ENCODE data around the gene TTC27. TPM values are rescaled to one million over a fixed set of nuclear protein-coding genes. Genes with fewer than 3 reads are reported as not detected.
"Not testable (repeated sequence)": the region's sequence is repeated elsewhere in the genome, so short reads cannot be mapped to it uniquely, and the experiment has no call there.

The TTC27 gene
- total RNA-seq, 1 donor from 2014 or later, result 24.1 TPM

DNA sequence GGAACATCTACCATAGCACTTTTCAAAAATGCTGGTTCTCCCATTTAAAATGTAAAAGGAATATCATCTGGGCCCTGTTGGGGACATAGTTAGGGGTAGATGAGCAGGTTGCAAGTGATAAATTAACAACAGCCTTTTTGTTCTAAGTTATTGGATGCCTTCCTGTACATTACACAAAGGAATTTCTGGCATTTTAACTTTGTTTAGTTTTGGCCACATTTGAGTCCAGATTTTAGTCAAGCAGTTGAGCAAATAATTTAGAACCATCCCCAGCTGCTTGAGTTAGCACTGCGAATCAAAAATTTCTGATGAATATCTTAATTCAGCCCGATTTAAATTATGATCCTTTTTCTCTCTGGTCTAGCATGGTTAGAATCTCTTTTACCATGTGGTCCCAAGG lies 124.4 kb downstream of the TTC27 start:
- TF ChIP-seq, protein P1, sequence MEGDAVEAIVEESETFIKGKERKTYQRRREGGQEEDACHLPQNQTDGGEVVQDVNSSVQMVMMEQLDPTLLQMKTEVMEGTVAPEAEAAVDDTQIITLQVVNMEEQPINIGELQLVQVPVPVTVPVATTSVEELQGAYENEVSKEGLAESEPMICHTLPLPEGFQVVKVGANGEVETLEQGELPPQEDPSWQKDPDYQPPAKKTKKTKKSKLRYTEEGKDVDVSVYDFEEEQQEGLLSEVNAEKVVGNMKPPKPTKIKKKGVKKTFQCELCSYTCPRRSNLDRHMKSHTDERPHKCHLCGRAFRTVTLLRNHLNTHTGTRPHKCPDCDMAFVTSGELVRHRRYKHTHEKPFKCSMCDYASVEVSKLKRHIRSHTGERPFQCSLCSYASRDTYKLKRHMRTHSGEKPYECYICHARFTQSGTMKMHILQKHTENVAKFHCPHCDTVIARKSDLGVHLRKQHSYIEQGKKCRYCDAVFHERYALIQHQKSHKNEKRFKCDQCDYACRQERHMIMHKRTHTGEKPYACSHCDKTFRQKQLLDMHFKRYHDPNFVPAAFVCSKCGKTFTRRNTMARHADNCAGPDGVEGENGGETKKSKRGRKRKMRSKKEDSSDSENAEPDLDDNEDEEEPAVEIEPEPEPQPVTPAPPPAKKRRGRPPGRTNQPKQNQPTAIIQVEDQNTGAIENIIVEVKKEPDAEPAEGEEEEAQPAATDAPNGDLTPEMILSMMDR (IDR thresholded peaks at IDR 0.05; ENCODE audit: insufficient read depth, low read length, poor library complexity, severe bottlenecking), result no peak
- Histone ChIP-seq H3K27me3 (ENCODE audit: control insufficient read depth, insufficient read depth, low read length) (no peaks in the 10 kb centered on the region), H3K4me3 (ENCODE audit: low read depth, low read length) (no peak overlapping the region), H3K36me3 (ENCODE audit: control insufficient read depth, insufficient read depth, low read length) (no peaks in the 10 kb centered on the region)
- no peak for DNase-seq (ENCODE audit: low read depth)

DNA sequence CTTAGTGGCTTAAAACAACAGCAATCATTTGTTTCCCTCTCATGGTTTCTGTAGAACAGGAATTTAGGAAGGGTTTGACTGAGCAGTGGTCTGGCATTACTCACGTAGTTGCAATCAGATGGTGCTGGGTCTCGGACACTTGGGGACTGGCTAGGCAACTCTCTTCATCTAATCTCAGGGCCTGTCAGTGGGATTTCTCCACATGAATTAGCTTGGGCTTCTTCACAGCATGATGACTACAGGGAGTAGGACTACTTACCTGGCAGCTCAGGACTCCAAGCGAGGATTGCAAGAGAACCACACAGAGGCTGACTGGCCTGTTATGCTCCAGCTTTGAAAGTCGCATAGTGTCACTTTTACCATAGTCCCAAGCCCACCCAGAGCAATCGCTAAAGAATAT lies 125.1 kb downstream of the TTC27 start:
- Histone ChIP-seq H3K4me3 (ENCODE audit: low read depth, low read length) (no peak overlapping the region), H3K27me3 (ENCODE audit: control insufficient read depth, insufficient read depth, low read length) (no peaks in the 10 kb centered on the region), H3K36me3 (ENCODE audit: control insufficient read depth, insufficient read depth, low read length) (no peaks in the 10 kb centered on the region)
- DNase-seq (ENCODE audit: low read depth), result no peak
- TF ChIP-seq, protein P1 (IDR thresholded peaks at IDR 0.05; ENCODE audit: insufficient read depth, low read length, poor library complexity, severe bottlenecking), result no peak

DNA sequence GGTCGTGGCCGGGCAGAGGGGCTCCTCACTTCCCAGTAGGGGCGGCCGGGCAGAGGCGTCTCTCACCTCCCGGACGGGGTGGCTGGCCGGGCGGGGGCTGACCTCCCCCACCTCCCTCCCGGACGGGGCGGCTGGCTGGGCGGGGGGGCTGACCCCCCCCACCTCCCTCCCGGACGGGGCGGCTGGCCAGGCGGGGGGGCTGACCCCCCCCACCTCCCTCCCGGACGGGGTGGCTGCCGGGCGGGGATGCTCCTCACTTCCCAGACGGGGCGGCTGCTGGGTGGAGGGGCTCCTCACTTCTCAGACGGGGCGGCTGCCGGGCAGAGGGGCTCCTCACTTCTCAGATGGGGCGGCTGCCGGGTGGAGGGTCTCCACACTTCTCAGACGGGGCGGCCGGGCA lies 126.8 kb downstream of the TTC27 start:
- H3K36me3 ChIP-seq (ENCODE audit: control insufficient read depth, insufficient read depth, low read length); H3K4me3 ChIP-seq (ENCODE audit: low read depth, low read length); DNase-seq (ENCODE audit: low read depth); H3K27me3 ChIP-seq (ENCODE audit: control insufficient read depth, insufficient read depth, low read length): not testable (repeated sequence)

DNA sequence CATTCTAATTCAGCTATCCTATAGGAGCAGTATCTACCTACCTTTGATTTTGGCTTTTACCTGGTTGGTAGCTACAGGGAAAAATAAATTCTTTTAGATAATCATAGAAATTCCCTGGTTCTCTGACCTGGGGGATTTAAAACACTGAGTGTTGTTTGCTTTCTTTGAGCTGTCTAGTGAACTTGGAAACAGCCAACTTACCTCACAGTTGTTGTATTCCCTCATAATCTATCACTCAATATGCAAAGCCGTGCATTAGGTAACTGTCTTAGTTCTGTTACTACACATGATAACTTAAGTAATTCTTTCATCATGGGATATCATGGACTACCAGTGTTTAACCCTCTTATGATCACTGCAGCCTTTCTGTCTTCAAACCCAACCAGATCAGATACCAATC lies 127.8 kb downstream of the TTC27 start:
- TF ChIP-seq, protein P1 (IDR thresholded peaks at IDR 0.05; ENCODE audit: insufficient read depth, low read length, poor library complexity, severe bottlenecking), result no peak
- no peaks in the 10 kb centered on the region for H3K36me3 ChIP-seq (ENCODE audit: control insufficient read depth, insufficient read depth, low read length)
- H3K27me3 ChIP-seq (ENCODE audit: control insufficient read depth, insufficient read depth, low read length), result no peaks in the 10 kb centered on the region
- no peak overlapping the region for H3K4me3 ChIP-seq (ENCODE audit: low read depth, low read length)
- no peak for DNase-seq (ENCODE audit: low read depth)

DNA sequence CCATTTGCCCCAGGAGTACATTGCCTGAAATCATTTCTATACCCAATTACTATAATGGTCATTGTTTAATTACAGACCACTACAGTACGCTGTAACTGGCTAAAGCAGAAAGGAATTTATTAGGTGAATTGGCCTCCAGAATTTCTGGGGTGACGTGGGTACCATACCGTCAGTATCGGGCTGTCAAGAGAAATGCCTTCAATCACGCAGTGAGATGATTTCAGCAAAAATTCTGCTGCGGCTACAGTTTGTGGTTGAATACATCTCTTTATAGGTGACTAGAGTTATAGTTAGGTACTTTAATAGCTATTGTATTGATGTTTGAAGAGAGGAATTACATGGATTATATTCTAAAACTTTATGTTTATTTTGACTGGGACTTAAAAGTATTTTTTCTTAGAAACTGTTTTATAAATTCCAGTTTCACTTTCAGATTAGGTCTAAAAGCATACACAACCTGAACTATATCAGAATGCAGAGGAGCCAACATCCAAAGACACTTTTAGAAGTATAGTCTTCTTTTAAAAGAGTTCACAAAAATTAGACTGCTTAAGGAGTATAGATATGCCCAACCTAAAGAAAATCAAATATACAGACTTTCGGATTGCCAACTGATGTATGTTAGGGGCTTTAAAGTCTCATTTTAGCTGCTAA lies 128.4 kb downstream of the TTC27 start:
- Histone ChIP-seq H3K36me3 (ENCODE audit: control insufficient read depth, insufficient read depth, low read length) (no peaks in the 10 kb centered on the region), H3K4me3 (ENCODE audit: low read depth, low read length) (no peak overlapping the region), H3K27me3 (ENCODE audit: control insufficient read depth, insufficient read depth, low read length) (no peaks in the 10 kb centered on the region)
- DNase-seq (ENCODE audit: low read depth), result no peak
- TF ChIP-seq, protein P1 (IDR thresholded peaks at IDR 0.05; ENCODE audit: insufficient read depth, low read length, poor library complexity, severe bottlenecking), result no peak

DNA sequence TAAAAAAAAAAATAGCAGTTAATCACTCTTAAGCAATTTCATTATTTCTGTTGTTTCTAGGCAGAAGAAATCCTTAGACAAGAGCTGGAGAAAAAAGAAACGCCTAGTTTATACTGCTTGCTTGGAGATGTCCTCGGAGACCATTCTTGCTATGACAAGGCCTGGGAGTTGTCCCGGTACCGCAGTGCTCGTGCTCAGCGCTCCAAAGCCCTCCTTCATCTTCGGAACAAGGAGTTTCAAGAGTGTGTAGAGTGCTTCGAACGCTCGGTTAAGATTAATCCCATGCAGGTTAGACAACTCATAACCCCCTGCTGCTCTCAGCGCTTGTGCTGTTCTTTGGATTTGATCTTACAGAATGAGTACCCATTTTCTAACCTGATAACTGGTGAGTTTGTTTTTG lies 130.4 kb downstream of the TTC27 start:
- Histone ChIP-seq H3K36me3 (ENCODE audit: control insufficient read depth, insufficient read depth, low read length) (no peaks in the 10 kb centered on the region), H3K27me3 (ENCODE audit: control insufficient read depth, insufficient read depth, low read length) (no peaks in the 10 kb centered on the region), H3K4me3 (ENCODE audit: low read depth, low read length) (no peak overlapping the region)
- DNase-seq (ENCODE audit: low read depth), result no peak
- TF ChIP-seq, protein P1 (IDR thresholded peaks at IDR 0.05; ENCODE audit: insufficient read depth, low read length, poor library complexity, severe bottlenecking), result no peak

Data from kidney epithelial cell (primary cell).